HCT116 (cell line): Measurements from ENCODE around the gene CHAF1B. TPM values are rescaled to one million over a fixed set of nuclear protein-coding genes. Genes with fewer than 3 reads are reported as not detected.

Experiments used
- ATAC-seq: fragments of 200-7000 bp; cut with Tn5 transposase; 2 replicates; pipeline ENCODE4 v1.9.1; 2020; ENCODE audit warnings: mild to moderate bottlenecking, moderate library complexity
- BruUV-seq: library from RNA; stranded (reverse); fragments of 400-500 nt; replicated peaks from 2 replicates; lab custom pipeline; 2021; lab: Mats Ljungman, UMichigan
- CTCF ChIA-PET: fragments of 300-600 bp; sonication (Branson Sonifier 250); formaldehyde crosslinking; loops from one replicate; lab custom pipeline; 2021; ENCODE audit warnings: antibody characterized with exemption; lab: Charles Lee
- POLR2A ChIA-PET: fragments of 300-600, 350-600 bp; sonication (Branson Sonifier 250); formaldehyde crosslinking; loops from one replicate; lab custom pipeline; 2021; ENCODE audit warnings: antibody characterized with exemption; lab: Charles Lee
- RAD21 ChIA-PET, 2 experiments: fragments of 300-600 bp; sonication (Branson Sonifier 250); formaldehyde crosslinking; loops; one replicate each; lab custom pipeline; 2023; ENCODE audit warnings: low total read pairs in 2 of 2; ENCODE audit not compliant: uncharacterized antibody in 2 of 2, unreplicated experiment in 2 of 2, low non-redundant PET in 1 of 2; lab: Charles Lee
- DNase-seq: peaks from one replicate; pipeline ENCODE4 v3.0.0-alpha.2; 2010; ENCODE audit warnings: low read depth, low spot score
- H2AFZ ChIP-seq: fragments of 200-600 bp; shearing (Covaris generic), sonication (generic); 2 replicates; pipeline ENCODE4 v1.6.1; 2017; ENCODE audit warnings: low read depth, mixed run types, mixed read lengths, antibody characterized with exemption, low read length; ENCODE audit not compliant: poor library complexity, severe bottlenecking
- H3K27ac ChIP-seq: 2 replicates; pipeline ENCODE4 v1.5.1; 2012; ENCODE audit warnings: low read depth, low read length
- H3K27me3 ChIP-seq: fragments of 200-600 bp; sonication (generic); 2 replicates; pipeline ENCODE4 v1.6.1; 2016; ENCODE audit warnings: mixed run types, low read length, mixed read lengths; ENCODE audit not compliant: insufficient read depth
- H3K36me3 ChIP-seq, 2 experiments: fragments of 200-500 bp in 1 of 2; fragments of 200-600 bp in 1 of 2; sonication (Bioruptor generic) in 1 of 2; sonication (generic) in 1 of 2; 2 replicates each; pipeline versions ENCODE4 v1.5.1 to v1.6.1; 2014 to 2016; ENCODE audit warnings: low read length in 2 of 2, inconsistent platforms in 1 of 2, mixed read lengths in 1 of 2, mixed run types in 1 of 2; ENCODE audit not compliant: insufficient read depth in 2 of 2, control insufficient read depth in 1 of 2
- H3K4me1 ChIP-seq, 2 experiments: fragments of 200-600 bp in 1 of 2; sonication (generic) in 1 of 2; 2 replicates each; pipeline versions ENCODE4 v1.5.1 to v1.6.1; 2012 to 2017; ENCODE audit warnings: low read length in 2 of 2, inconsistent platforms in 1 of 2, mild to moderate bottlenecking in 1 of 2, mixed read lengths in 1 of 2, mixed run types in 1 of 2, moderate library complexity in 1 of 2; ENCODE audit not compliant: insufficient read depth in 2 of 2, control insufficient read depth in 1 of 2
- H3K4me2 ChIP-seq: fragments of 200-600 bp; sonication (generic); 2 replicates; pipeline ENCODE4 v1.6.1; 2017; ENCODE audit warnings: mixed run types, low read length, mixed read lengths
- H3K4me3 ChIP-seq, 2 experiments: fragments of 200-600 bp in 1 of 2; sonication (generic) in 1 of 2; replicated peaks in 1 of 2; 2 replicates each; pipeline ENCODE4 v1.5.1; 2011 to 2016; ENCODE audit warnings: low read length in 2 of 2, control low read depth in 1 of 2, low read depth in 1 of 2, mild to moderate bottlenecking in 1 of 2, mixed read lengths in 1 of 2, mixed run types in 1 of 2
- H3K79me2 ChIP-seq: fragments of 200-600 bp; sonication (generic); 2 replicates; pipeline ENCODE4 v1.6.1; 2017; ENCODE audit warnings: mild to moderate bottlenecking, mixed run types, low read length, moderate library complexity, mixed read lengths; ENCODE audit not compliant: insufficient read depth
- H3K9ac ChIP-seq: fragments of 200-600 bp; sonication (generic); 2 replicates; pipeline ENCODE4 v1.6.1; 2016; ENCODE audit warnings: low read length, mixed read lengths
- H3K9me2 ChIP-seq: fragments of 200-600 bp; sonication (generic), shearing (Covaris generic); 2 replicates; pipeline ENCODE4 v1.6.1; 2017; ENCODE audit warnings: mixed run types, mild to moderate bottlenecking, moderate library complexity; ENCODE audit not compliant: insufficient read depth
- H3K9me3 ChIP-seq, 2 experiments: fragments of 200-500 bp in 1 of 2; fragments of 200-600 bp in 1 of 2; sonication (Bioruptor generic) in 1 of 2; sonication (generic) in 1 of 2; 2 replicates each; pipeline ENCODE4 v1.6.1; 2014 to 2017; ENCODE audit warnings: low read length in 2 of 2, mixed read lengths in 2 of 2, inconsistent platforms in 1 of 2, low read depth in 1 of 2, mild to moderate bottlenecking in 1 of 2, mixed run types in 1 of 2, moderate library complexity in 1 of 2; ENCODE audit not compliant: control insufficient read depth in 1 of 2, insufficient read depth in 1 of 2
- H4K20me1 ChIP-seq: fragments of 200-600 bp; sonication (generic), shearing (Covaris generic); 2 replicates; pipeline ENCODE4 v1.6.1; 2017; ENCODE audit warnings: mixed run types, mild to moderate bottlenecking, moderate library complexity; ENCODE audit not compliant: insufficient read depth
- ATF3 ChIP-seq: IDR thresholded peaks from 2 replicates; pipeline ENCODE4 v1.6.1; 2012
- CEBPB ChIP-seq: IDR thresholded peaks from 2 replicates; pipeline ENCODE4 v1.6.1; 2012; ENCODE audit warnings: low read depth
- CTCF ChIP-seq, 3 experiments: fragments of 200-600 bp in 1 of 3; sonication (generic) in 1 of 3; IDR thresholded peaks in 2 of 3; conservative IDR thresholded peaks in 1 of 3; 2 replicates each; pipeline ENCODE4 v1.5.1; 2012 to 2017; ENCODE audit warnings: low read depth in 2 of 3, low read length in 2 of 3, antibody characterized with exemption in 1 of 3, borderline replicate concordance in 1 of 3, control low read depth in 1 of 3, mild to moderate bottlenecking in 1 of 3, mixed read lengths in 1 of 3, mixed run types in 1 of 3, moderate library complexity in 1 of 3; ENCODE audit not compliant: insufficient read depth in 1 of 3
- JUND ChIP-seq: IDR thresholded peaks from 2 replicates; pipeline ENCODE4 v1.6.1; 2012
- MAX ChIP-seq: IDR thresholded peaks from 2 replicates; pipeline ENCODE4 v1.6.1; 2012
- POLR2AphosphoS5 ChIP-seq: IDR thresholded peaks from 2 replicates; pipeline ENCODE4 v1.6.1; 2011; ENCODE audit warnings: mild to moderate bottlenecking, low read depth, low read length, moderate library complexity
- SP1 ChIP-seq: IDR thresholded peaks from 2 replicates; pipeline ENCODE4 v1.6.1; 2012; ENCODE audit warnings: low read depth
- TCF7L2 ChIP-seq: IDR thresholded peaks from 2 replicates; pipeline ENCODE4 v1.7.0; 2011; ENCODE audit warnings: borderline replicate concordance, inconsistent platforms; ENCODE audit not compliant: insufficient read depth, insufficient read length; ENCODE audit errors: extremely low read depth
- ZBTB33 ChIP-seq: IDR thresholded peaks from 2 replicates; pipeline ENCODE4 v1.6.1; 2011; ENCODE audit warnings: mild to moderate bottlenecking, low read length, moderate library complexity; ENCODE audit not compliant: insufficient replicate concordance; ENCODE audit errors: extremely low read depth
- ZFX ChIP-seq: fragments of 450-650 bp; IDR thresholded peaks from 2 replicates; pipeline ENCODE4 v1.6.1; 2017
- ZNF274 ChIP-seq: fragments of 200-500 bp; sonication (Bioruptor generic); IDR thresholded peaks from 2 replicates; pipeline ENCODE4 v1.6.1; 2014; ENCODE audit warnings: mild to moderate bottlenecking, low read depth, low read length, inconsistent platforms
- intact Hi-C: fragments of 100-400 bp; cut with micrococcal nuclease; formaldehyde crosslinking; loops from 2 replicates; pipeline ENCODE4 v1.10.0; 2022
- total RNA-seq: library from RNA; stranded (reverse); gene quantifications from one replicate; pipeline ENCODE4 v1.2.1, GENCODE V29; 2021; ENCODE audit not compliant: unreplicated experiment
- TF ChIP-seq, protein P1 (sequence below): IDR thresholded peaks from 2 replicates; pipeline ENCODE4 v1.6.1; 2012; ENCODE audit warnings: low read depth

Gene CHAF1B
- total RNA-seq, 1 experiment from 2014 or later = 26.1 TPM

DNA sequence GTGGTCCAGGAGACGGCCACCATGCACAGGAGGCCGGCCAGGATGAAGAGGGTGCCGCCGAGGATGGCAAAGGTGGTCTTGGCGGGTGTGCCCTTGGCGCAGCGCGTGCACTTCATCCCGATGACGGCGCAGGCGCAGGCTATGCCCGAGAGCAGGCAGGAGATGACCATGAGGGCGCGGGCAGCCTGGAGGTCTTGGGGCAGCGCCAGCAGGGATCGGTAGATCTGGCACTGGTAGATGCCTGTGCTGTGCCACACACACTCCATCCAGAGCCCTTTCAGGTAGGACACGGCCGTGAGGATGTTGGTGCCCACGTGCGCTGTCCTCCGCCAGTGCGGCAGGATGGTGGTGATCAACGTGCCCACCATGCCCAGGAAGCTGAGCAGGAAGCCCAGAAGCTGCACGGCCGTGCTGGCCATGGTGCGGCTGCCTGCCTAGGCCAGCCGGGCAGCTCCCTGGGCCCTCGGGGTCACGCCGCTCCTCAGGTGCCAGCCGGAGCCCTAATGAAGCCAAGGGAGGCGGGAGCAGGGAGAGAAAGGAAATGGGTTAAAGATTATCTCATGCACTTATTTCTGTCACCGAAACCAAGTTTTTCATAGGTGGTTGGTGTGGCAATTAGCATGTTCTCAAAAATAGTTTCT is 76.2 kb downstream of the CHAF1B start:
- intact Hi-C loops = no loop called here
- H3K4me3 ChIP-seq = no peak overlapping the region
- CTCF ChIA-PET = no interaction called here
- DNase-seq (no peak), ATAC-seq (no peak)
- H3K79me2 ChIP-seq = no peaks in the 10 kb centered on the region
- no peaks in the 10 kb centered on the region for H4K20me1 ChIP-seq
- RAD21 ChIA-PET = no interaction called here
- H3K36me3 ChIP-seq = no peaks in the 10 kb centered on the region
- no peaks in the 10 kb centered on the region for H3K4me1 ChIP-seq
- no peak overlapping the region for H3K4me2 ChIP-seq
- POLR2A ChIA-PET = no interaction called here
- H2AFZ ChIP-seq = no peak overlapping the region
- no peaks in the 10 kb centered on the region; the same call in 1 of the 2 replicates for H3K27me3 ChIP-seq
- no peaks in the 10 kb centered on the region for H3K9me2 ChIP-seq
- no TSS peak for BruUV-seq
- no peak overlapping the region for H3K27ac ChIP-seq
- H3K9ac ChIP-seq = no peak overlapping the region
- no peak for TF ChIP-seq TCF7L2
- no peak for TF ChIP-seq POLR2AphosphoS5
- no peak for TF ChIP-seq ZBTB33
- no peak for TF ChIP-seq JUND
- no peak for TF ChIP-seq ZFX
- TF ChIP-seq, protein P1, sequence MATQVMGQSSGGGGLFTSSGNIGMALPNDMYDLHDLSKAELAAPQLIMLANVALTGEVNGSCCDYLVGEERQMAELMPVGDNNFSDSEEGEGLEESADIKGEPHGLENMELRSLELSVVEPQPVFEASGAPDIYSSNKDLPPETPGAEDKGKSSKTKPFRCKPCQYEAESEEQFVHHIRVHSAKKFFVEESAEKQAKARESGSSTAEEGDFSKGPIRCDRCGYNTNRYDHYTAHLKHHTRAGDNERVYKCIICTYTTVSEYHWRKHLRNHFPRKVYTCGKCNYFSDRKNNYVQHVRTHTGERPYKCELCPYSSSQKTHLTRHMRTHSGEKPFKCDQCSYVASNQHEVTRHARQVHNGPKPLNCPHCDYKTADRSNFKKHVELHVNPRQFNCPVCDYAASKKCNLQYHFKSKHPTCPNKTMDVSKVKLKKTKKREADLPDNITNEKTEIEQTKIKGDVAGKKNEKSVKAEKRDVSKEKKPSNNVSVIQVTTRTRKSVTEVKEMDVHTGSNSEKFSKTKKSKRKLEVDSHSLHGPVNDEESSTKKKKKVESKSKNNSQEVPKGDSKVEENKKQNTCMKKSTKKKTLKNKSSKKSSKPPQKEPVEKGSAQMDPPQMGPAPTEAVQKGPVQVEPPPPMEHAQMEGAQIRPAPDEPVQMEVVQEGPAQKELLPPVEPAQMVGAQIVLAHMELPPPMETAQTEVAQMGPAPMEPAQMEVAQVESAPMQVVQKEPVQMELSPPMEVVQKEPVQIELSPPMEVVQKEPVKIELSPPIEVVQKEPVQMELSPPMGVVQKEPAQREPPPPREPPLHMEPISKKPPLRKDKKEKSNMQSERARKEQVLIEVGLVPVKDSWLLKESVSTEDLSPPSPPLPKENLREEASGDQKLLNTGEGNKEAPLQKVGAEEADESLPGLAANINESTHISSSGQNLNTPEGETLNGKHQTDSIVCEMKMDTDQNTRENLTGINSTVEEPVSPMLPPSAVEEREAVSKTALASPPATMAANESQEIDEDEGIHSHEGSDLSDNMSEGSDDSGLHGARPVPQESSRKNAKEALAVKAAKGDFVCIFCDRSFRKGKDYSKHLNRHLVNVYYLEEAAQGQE = no peak
- TF ChIP-seq ZNF274 = no peak
- no peak for TF ChIP-seq ATF3
- TF ChIP-seq SP1 = no peak
- TF ChIP-seq CEBPB = no peak
- no peak for TF ChIP-seq MAX
- no peak for TF ChIP-seq CTCF (IDR thresholded peaks at IDR 0.05 in 2 of 3, conservative IDR thresholded peaks at IDR 0.05 in 1 of 3; ENCODE audit: borderline replicate concordance in 1 of 3, insufficient read depth in 1 of 3, low read depth in 2 of 3, low read length in 2 of 3)
- no peaks in the 10 kb centered on the region for H3K9me3 ChIP-seq
